SK-N-SH (cell line): ENCODE measurements around the gene PGBD4. TPM values are rescaled to one million over a fixed set of nuclear protein-coding genes. Genes with fewer than 3 reads are reported as not detected.
"Not testable (repeated sequence)": the region's sequence is repeated elsewhere in the genome, so short reads cannot be mapped to it uniquely, and the experiment has no call there.

Experiments used
- CTCF ChIA-PET: fragments of 300-600, 350-600 bp; formaldehyde crosslinking; extraction: SDS; loops from one replicate; lab custom pipeline; 2021; lab: Yijun Ruan, JAX
- POLR2A ChIA-PET: fragments of 350-600 bp; sonication (Branson Sonifier 250); formaldehyde crosslinking; extraction: SDS; loops from one replicate; lab custom pipeline; 2020; ENCODE audit warnings: antibody characterized with exemption, inconsistent platforms; lab: Yijun Ruan, JAX
- DNase-seq: peaks from one replicate; pipeline ENCODE4 v3.0.0; 2012
- H2AFZ ChIP-seq: fragments of 200-600 bp; sonication (generic); 2 replicates; pipeline ENCODE4 v1.8.1; 2016; ENCODE audit warnings: antibody characterized with exemption, mild to moderate bottlenecking, low read depth
- H3F3A ChIP-seq: fragments of 200-600 bp; sonication (generic); replicated peaks from 2 replicates; pipeline ENCODE3; 2016; ENCODE audit warnings: antibody characterized with exemption, mild to moderate bottlenecking; ENCODE audit not compliant: insufficient read depth
- H3K27ac ChIP-seq, 2 experiments: fragments of 200-500 bp in 1 of 2; fragments of 200-600 bp in 1 of 2; sonication (Bioruptor generic) in 1 of 2; sonication (generic), shearing (Covaris generic) in 1 of 2; 2 replicates each; pipeline versions ENCODE4 v1.5.1 to v1.6.1; 2014 to 2016; ENCODE audit warnings: low read depth in 2 of 2, inconsistent platforms in 1 of 2, low read length in 1 of 2, mild to moderate bottlenecking in 1 of 2, mixed read lengths in 1 of 2
- H3K27me3 ChIP-seq: fragments of 200-600 bp; sonication (generic), shearing (Covaris generic); 2 replicates; pipeline ENCODE4 v1.6.1; 2016; ENCODE audit warnings: mixed run types; ENCODE audit not compliant: insufficient read depth
- H3K36me3 ChIP-seq, 2 experiments: fragments of 200-500 bp in 1 of 2; fragments of 200-600 bp in 1 of 2; sonication (Bioruptor generic) in 1 of 2; sonication (generic) in 1 of 2; replicated peaks in 1 of 2; 2 replicates each; pipeline versions ENCODE3 to v1.5.1; 2014 to 2016; ENCODE audit warnings: low read length in 1 of 2, mild to moderate bottlenecking in 1 of 2; ENCODE audit not compliant: insufficient read depth in 2 of 2, control insufficient read depth in 1 of 2
- H3K4me1 ChIP-seq, 2 experiments: fragments of 200-500 bp in 1 of 2; fragments of 200-600 bp in 1 of 2; sonication (Bioruptor generic) in 1 of 2; sonication (generic), shearing (Covaris generic) in 1 of 2; 2 replicates each; pipeline versions ENCODE4 v1.5.1 to v1.6.1; 2014 to 2016; ENCODE audit warnings: low read depth in 1 of 2, low read length in 1 of 2, mixed run types in 1 of 2; ENCODE audit not compliant: insufficient read depth in 2 of 2, control insufficient read depth in 1 of 2
- H3K4me2 ChIP-seq: fragments of 200-600 bp; sonication (generic), shearing (Covaris generic); 2 replicates; pipeline ENCODE4 v1.6.1; 2017; ENCODE audit warnings: mixed run types
- H3K4me3 ChIP-seq, 2 experiments: fragments of 200-500 bp in 1 of 2; fragments of 200-600 bp in 1 of 2; sonication (Bioruptor generic) in 1 of 2; sonication (generic), shearing (Covaris generic) in 1 of 2; 2 replicates each; pipeline versions ENCODE4 v1.5.1 to v1.8.1; 2014 to 2016; ENCODE audit warnings: low read depth in 2 of 2, inconsistent platforms in 1 of 2, low read length in 1 of 2, mild to moderate bottlenecking in 1 of 2, mixed read lengths in 1 of 2, moderate library complexity in 1 of 2
- H3K79me2 ChIP-seq: fragments of 200-600 bp; sonication (generic); 2 replicates; pipeline ENCODE4 v1.8.1; 2017; ENCODE audit warnings: mild to moderate bottlenecking; ENCODE audit not compliant: insufficient read depth
- H3K9ac ChIP-seq: fragments of 200-600 bp; sonication (generic); 2 replicates; pipeline ENCODE4 v1.6.1; 2017; ENCODE audit warnings: mixed run types
- H3K9me2 ChIP-seq: fragments of 200-600 bp; sonication (generic); 2 replicates; pipeline ENCODE4 v1.6.1; 2017; ENCODE audit warnings: mixed run types
- H3K9me3 ChIP-seq: fragments of 200-600 bp; sonication (generic); 2 replicates; pipeline ENCODE4 v1.6.1; 2017; ENCODE audit warnings: mixed run types, mild to moderate bottlenecking, moderate library complexity
- H4K20me1 ChIP-seq: fragments of 200-600 bp; sonication (generic); 2 replicates; pipeline ENCODE4 v1.6.1; 2017; ENCODE audit warnings: mild to moderate bottlenecking, mixed run types; ENCODE audit not compliant: insufficient read depth
- EZH2phosphoT487 ChIP-seq: fragments of 200-600 bp; sonication (generic); IDR thresholded peaks from 2 replicates; pipeline ENCODE4 v1.6.1; 2017; ENCODE audit warnings: low read depth, mixed run types, mild to moderate bottlenecking, antibody characterized with exemption, moderate library complexity, borderline replicate concordance
- FOXM1 ChIP-seq: IDR thresholded peaks from 2 replicates; pipeline ENCODE4 v1.4.0; 2012; ENCODE audit warnings: low read depth, mild to moderate bottlenecking
- GATA2 ChIP-seq: sonication (generic); formaldehyde crosslinking; IDR thresholded peaks from 2 replicates; pipeline ENCODE4 v1.5.0; 2020; ENCODE audit warnings: mild to moderate bottlenecking, missing genetic modification reagents
- JUND ChIP-seq: IDR thresholded peaks from 2 replicates; pipeline ENCODE4 v1.4.0; 2012
- PBX3 ChIP-seq: IDR thresholded peaks from 2 replicates; pipeline ENCODE4; 2012
- RFX5 ChIP-seq: IDR thresholded peaks from 2 replicates; pipeline ENCODE4 v1.6.1; 2012; ENCODE audit warnings: mild to moderate bottlenecking, improper control_type of control experiment, low read length
- SMC3 ChIP-seq: IDR thresholded peaks from 2 replicates; pipeline ENCODE4 v1.6.1; 2012; ENCODE audit warnings: low read depth, low read length, improper control_type of control experiment
- ZBTB33 ChIP-seq: IDR thresholded peaks from 2 replicates; pipeline ENCODE4 v1.4.0; 2012; ENCODE audit warnings: low read depth, borderline replicate concordance
- WGBS: methylation state at CpG from one replicate; pipeline ENCODE4 v1.1.6; 2017; ENCODE audit warnings: low lambda C conversion rate; 5-methylcytosine and 5-hydroxymethylcytosine counted together
- polyA plus RNA-seq, 3 experiments: library from polyadenylated mRNA; depleted of rRNA; stranded (reverse); fragments of >200 nt; gene quantifications; 2 replicates each; pipeline ENCODE4 v1.2.3, GENCODE V29; 2012

PGBD4 gene
- polyA plus RNA-seq, 1 of the 3 experiments (the other 2 are of a cell fraction): 0.77 TPM

- H3K4me2 ChIP-seq, H3F3A ChIP-seq, H3K9me3 ChIP-seq, H4K20me1 ChIP-seq, DNase-seq, H3K79me2 ChIP-seq, H3K9ac ChIP-seq, POLR2A ChIA-PET, H3K36me3 ChIP-seq, H3K9me2 ChIP-seq, H3K4me1 ChIP-seq, H3K27me3 ChIP-seq, H2AFZ ChIP-seq, H3K4me3 ChIP-seq, H3K27ac ChIP-seq: not testable (repeated sequence)
- CTCF ChIA-PET: interaction anchor here (1.3 kb wide), 1 partner anchor 10 kb away, joined by 3 read pairs; no protein-coding TSS in a partner anchor
- 31% methylated on average over 2 of the region's 2 CpGs for WGBS
Observed at GRCh38 chr15:34120420-34120819, 18.5 kb downstream of the PGBD4 start.

GRCh38 chr15:34121786-34122185 is 19.9 kb downstream of the PGBD4 start:
- WGBS: 85% methylated on average over 12 of the region's 12 CpGs
- H3K36me3 ChIP-seq, H2AFZ ChIP-seq, H3F3A ChIP-seq, H3K9me3 ChIP-seq, H3K4me2 ChIP-seq, POLR2A ChIA-PET, H3K27me3 ChIP-seq, H3K4me1 ChIP-seq, H3K9ac ChIP-seq, DNase-seq, H3K79me2 ChIP-seq, H4K20me1 ChIP-seq, H3K4me3 ChIP-seq, H3K9me2 ChIP-seq: not testable (repeated sequence)
- peak overlapping the region in 1 of 2 experiments; percentile 37; a peak in 1 of 4 replicates for H3K27ac ChIP-seq
- CTCF ChIA-PET: interaction anchor here (2.2 kb wide), 1 partner anchor 88 kb away, joined by 5 read pairs; the partner anchor contains the start of gene KATNBL1

- Histone ChIP-seq H3K36me3 (no peaks in the 10 kb centered on the region), H3K27me3 (no peaks in the 10 kb centered on the region), H3K4me3 (no peak overlapping the region), H3K9ac (no peak overlapping the region), H4K20me1 (no peaks in the 10 kb centered on the region), H2AFZ (0 out of 2 replicates have a peak overlapping the region, but pooled peaks have one; percentile 3), H3F3A (peaks cover 4% of the 10 kb centered on the region), H3K27ac (peak overlapping the region in 1 of 2 experiments; percentile 37; a peak in 1 of 4 replicates), H3K4me1 (no peaks in the 10 kb centered on the region), H3K9me3 (no peaks in the 10 kb centered on the region), H3K79me2 (no peaks in the 10 kb centered on the region), H3K9me2 (no peaks in the 10 kb centered on the region), H3K4me2 (no peak overlapping the region; the same call in 1 of the 2 replicates)
- 64% methylated on average over 6 of the region's 6 CpGs for WGBS
- DNase-seq: no peak
- CTCF ChIA-PET: interaction anchor here (2.2 to 3.4 kb wide), 2 partner anchors 13 to 87 kb away, joined by 5 to 21 read pairs; partner anchors contain the start of gene KATNBL1
- no peak for TF ChIP-seq JUND
- TF ChIP-seq SMC3: no peak
- 0 out of 2 replicates have a peak, but pooled peaks have one; percentile 26 for TF ChIP-seq PBX3
- TF ChIP-seq EZH2phosphoT487: no peak
- TF ChIP-seq RFX5: no peak
- TF ChIP-seq FOXM1: no peak
- TF ChIP-seq ZBTB33: no peak
- no peak for TF ChIP-seq GATA2 (CRISPR knock-in tag)
- POLR2A ChIA-PET: no interaction called here
Observed at GRCh38 chr15:34122771-34123183, 20.9 kb downstream of the PGBD4 start.
